ENCODE data around the gene ARHGDIA.
A peak's percentile ranks its signal among the peaks of the same experiment; 100 is the strongest.

ARHGDIA gene

DNA sequence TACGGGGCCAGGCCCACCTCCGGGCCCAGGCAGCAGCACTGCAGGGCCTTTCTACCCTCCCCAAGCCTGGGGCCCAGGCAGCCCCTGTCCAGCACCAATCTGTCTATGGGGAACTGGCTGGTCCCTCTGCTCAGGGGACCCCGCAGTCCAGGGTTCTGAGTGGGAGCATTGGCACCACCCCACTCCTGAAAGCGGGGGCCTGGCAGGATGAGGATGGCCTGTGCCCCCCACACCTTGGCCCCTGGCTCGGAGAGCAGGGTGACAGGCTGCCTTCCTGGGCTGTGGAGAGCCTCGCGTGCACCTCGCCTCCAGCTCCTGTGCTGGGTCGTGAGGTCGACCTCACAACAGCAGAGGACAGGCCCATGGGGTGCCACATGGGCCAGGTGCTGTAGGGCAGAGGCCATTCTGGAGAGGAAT lies 32.3 kb upstream of the ARHGDIA start:
- H3K27ac Mint-ChIP-seq = peak overlapping the region; percentile 36

GRCh38 chr17:81902653-81903414 lies 31.7 kb upstream of the ARHGDIA start:
- DNase-seq = no peak
- no peak overlapping the region for H3K27ac Mint-ChIP-seq

More for the DNA sequence above, 32.3 kb upstream of the ARHGDIA start:
- TF ChIP-seq, protein P1, sequence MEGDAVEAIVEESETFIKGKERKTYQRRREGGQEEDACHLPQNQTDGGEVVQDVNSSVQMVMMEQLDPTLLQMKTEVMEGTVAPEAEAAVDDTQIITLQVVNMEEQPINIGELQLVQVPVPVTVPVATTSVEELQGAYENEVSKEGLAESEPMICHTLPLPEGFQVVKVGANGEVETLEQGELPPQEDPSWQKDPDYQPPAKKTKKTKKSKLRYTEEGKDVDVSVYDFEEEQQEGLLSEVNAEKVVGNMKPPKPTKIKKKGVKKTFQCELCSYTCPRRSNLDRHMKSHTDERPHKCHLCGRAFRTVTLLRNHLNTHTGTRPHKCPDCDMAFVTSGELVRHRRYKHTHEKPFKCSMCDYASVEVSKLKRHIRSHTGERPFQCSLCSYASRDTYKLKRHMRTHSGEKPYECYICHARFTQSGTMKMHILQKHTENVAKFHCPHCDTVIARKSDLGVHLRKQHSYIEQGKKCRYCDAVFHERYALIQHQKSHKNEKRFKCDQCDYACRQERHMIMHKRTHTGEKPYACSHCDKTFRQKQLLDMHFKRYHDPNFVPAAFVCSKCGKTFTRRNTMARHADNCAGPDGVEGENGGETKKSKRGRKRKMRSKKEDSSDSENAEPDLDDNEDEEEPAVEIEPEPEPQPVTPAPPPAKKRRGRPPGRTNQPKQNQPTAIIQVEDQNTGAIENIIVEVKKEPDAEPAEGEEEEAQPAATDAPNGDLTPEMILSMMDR (IDR thresholded peaks at IDR 0.05) = no peak
- Mint-ChIP-seq H3K36me3 (ENCODE audit: low read depth) (peaks cover 17% of the 10 kb centered on the region), H3K27me3 (ENCODE audit: low read depth, poor library complexity) (peaks cover 23% of the 10 kb centered on the region), H3K9me3 (no peaks in the 10 kb centered on the region), H3K4me3 (no peak overlapping the region), H3K4me1 (peaks cover 8% of the 10 kb centered on the region)
- DNase-seq = no peak

DNA sequence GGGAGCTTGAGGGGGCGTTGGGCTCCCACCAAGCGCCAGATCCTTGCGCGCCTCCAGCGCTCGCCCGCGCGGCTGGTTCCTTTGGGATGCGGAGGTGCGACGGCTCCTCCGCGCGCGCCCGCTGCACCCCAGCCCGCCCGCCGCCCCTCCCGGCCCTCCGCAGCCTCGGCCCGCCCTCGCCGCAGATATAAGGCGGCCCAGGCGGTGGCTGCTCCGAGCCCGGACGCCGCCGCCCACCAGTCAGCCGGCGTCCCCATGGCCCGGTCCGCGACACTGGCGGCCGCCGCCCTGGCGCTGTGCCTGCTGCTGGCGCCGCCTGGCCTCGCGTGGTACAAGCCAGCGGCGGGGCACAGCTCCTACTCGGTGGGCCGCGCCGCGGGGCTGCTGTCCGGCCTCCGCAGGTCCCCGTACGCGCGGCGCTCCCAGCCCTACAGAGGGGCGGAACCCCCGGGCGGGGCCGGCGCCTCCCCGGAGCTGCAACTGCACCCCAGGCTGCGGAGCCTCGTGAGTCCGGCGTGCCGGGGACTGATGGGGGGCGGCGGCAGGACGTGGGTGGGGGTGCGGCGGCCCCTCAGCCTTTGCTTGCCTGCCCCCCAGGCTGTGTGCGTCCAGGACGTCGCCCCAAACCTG lies 31.0 kb upstream of the ARHGDIA start, which contains the start of gene NPB:
TSS of gene NPB (plus strand) at position 216 of the 630 bp plus-strand sequence. CDS start at position 256, 40 bp downstream.
- Mint-ChIP-seq H3K4me3 (peak within 1 kb of the TSS; percentile 66), H3K27ac (no peak within 1 kb of the TSS), H3K27me3 (ENCODE audit: low read depth, poor library complexity) (peaks cover 23% of the 10 kb centered on the region), H3K9me3 (no peaks in the 10 kb centered on the region), H3K4me1 (peaks cover 8% of the 10 kb centered on the region), H3K36me3 (ENCODE audit: low read depth) (peaks cover 25% of the 10 kb centered on the region)
- DNase-seq = peak; percentile 65
- TF ChIP-seq, protein P1 (IDR thresholded peaks at IDR 0.05) = no peak

More at GRCh38 chr17:81902653-81903414, 31.7 kb upstream of the ARHGDIA start:
- H3K4me3 Mint-ChIP-seq = no peak overlapping the region
- TF ChIP-seq, protein P1 (IDR thresholded peaks at IDR 0.05) = no peak
- no peaks in the 10 kb centered on the region for H3K9me3 Mint-ChIP-seq
- peaks cover 23% of the 10 kb centered on the region for H3K36me3 Mint-ChIP-seq (ENCODE audit: low read depth)
- peaks cover 8% of the 10 kb centered on the region for H3K4me1 Mint-ChIP-seq
- H3K27me3 Mint-ChIP-seq (ENCODE audit: low read depth, poor library complexity) = peaks cover 23% of the 10 kb centered on the region

- H3K4me1 Mint-ChIP-seq = peaks cover 8% of the 10 kb centered on the region
- peak overlapping the region; percentile 66 for H3K4me3 Mint-ChIP-seq
- H3K36me3 Mint-ChIP-seq (ENCODE audit: low read depth) = peaks cover 26% of the 10 kb centered on the region
- H3K27ac Mint-ChIP-seq = no peak overlapping the region
- TF ChIP-seq, protein P1 (IDR thresholded peaks at IDR 0.05) = no peak
- H3K9me3 Mint-ChIP-seq = no peaks in the 10 kb centered on the region
- peaks cover 23% of the 10 kb centered on the region for H3K27me3 Mint-ChIP-seq (ENCODE audit: low read depth, poor library complexity)
- no peak for DNase-seq
These were observed 30.3 kb upstream of the ARHGDIA start for GRCh38 chr17:81901167-81902022.

- DNase-seq = no peak
- Mint-ChIP-seq H3K27me3 (ENCODE audit: low read depth, poor library complexity) (peaks cover 23% of the 10 kb centered on the region), H3K4me1 (peaks cover 8% of the 10 kb centered on the region), H3K36me3 (ENCODE audit: low read depth) (peaks cover 32% of the 10 kb centered on the region), H3K27ac (no peak overlapping the region), H3K9me3 (no peaks in the 10 kb centered on the region), H3K4me3 (no peak overlapping the region)
- TF ChIP-seq, protein P1 (IDR thresholded peaks at IDR 0.05) = no peak
These were observed 29.2 kb upstream of the ARHGDIA start for GRCh38 chr17:81900181-81900820.

Measured in nephron progenitor cell (in vitro differentiated cells).